Body of pancreas (tissue), 4 donors: ENCODE measurements around the gene LZTS3.

Experiments
- CTCF ChIP-seq, 7 experiments: fragments of 450-650 bp in 4 of 7; fragments of 200-600 bp in 3 of 7; sonication (generic) in 3 of 7; IDR thresholded peaks; one replicate each; pipeline ENCODE4 v1.5.1; 2016 to 2019; ENCODE audit warnings: antibody characterized with exemption in 7 of 7
- POLR2A ChIP-seq, 3 donors: fragments of 450-650 bp; IDR thresholded peaks; one replicate each; pipeline ENCODE4 v1.6.1; 2016; ENCODE audit warnings: antibody characterized with exemption in 3 of 3, mild to moderate bottlenecking in 2 of 3

- TF ChIP-seq CTCF (IDR thresholded peaks at IDR 0.05): no peak
- TF ChIP-seq POLR2A (IDR thresholded peaks at IDR 0.05): no peak
These were observed 22.4 kb downstream of the LZTS3 start for GRCh38 chr20:3150908-3151307.
